Retinal pigment epithelial cell (primary cell): Measurements from ENCODE around the gene MPLKIP.

Source experiments
- DNase-seq: peaks from one replicate; pipeline ENCODE4 v3.0.0-alpha.2; 2010; ENCODE audit warnings: low read depth
- H3K4me3 ChIP-seq: 2 replicates; pipeline ENCODE4 v1.5.1; 2011; ENCODE audit warnings: mild to moderate bottlenecking, low read length, control low read depth, moderate library complexity
- TF ChIP-seq, protein P1 (sequence below): conservative IDR thresholded peaks from 2 replicates; pipeline ENCODE4 v1.5.1; 2011; ENCODE audit warnings: low read depth, low read length, control low read depth, inconsistent platforms

The MPLKIP gene

GRCh38 chr7:40095695-40096327, 38.6 kb downstream of the MPLKIP start:
- TF ChIP-seq, protein P1, sequence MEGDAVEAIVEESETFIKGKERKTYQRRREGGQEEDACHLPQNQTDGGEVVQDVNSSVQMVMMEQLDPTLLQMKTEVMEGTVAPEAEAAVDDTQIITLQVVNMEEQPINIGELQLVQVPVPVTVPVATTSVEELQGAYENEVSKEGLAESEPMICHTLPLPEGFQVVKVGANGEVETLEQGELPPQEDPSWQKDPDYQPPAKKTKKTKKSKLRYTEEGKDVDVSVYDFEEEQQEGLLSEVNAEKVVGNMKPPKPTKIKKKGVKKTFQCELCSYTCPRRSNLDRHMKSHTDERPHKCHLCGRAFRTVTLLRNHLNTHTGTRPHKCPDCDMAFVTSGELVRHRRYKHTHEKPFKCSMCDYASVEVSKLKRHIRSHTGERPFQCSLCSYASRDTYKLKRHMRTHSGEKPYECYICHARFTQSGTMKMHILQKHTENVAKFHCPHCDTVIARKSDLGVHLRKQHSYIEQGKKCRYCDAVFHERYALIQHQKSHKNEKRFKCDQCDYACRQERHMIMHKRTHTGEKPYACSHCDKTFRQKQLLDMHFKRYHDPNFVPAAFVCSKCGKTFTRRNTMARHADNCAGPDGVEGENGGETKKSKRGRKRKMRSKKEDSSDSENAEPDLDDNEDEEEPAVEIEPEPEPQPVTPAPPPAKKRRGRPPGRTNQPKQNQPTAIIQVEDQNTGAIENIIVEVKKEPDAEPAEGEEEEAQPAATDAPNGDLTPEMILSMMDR, result no peak
- no peak for DNase-seq
- no peak overlapping the region for H3K4me3 ChIP-seq

DNA sequence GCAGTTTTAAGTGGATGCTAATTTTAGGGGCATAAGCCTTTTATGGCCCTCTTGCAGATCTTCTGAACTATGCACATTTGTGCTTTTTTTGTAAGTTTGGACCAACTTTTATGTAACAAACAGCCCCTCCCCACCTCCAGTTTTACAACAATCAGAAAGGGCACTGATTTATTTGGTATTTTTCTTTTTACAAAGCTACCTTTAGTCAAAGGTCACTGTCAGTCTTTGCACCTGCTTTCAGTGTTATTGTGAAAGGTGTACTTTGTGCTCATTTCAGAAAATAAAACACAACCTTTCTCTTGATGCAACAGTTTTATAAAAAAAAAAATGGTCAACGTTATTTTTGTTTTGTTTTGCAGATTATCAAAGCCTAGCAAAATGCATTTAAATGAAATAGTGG, 39.2 kb downstream of the MPLKIP start:
- no peak for DNase-seq
- H3K4me3 ChIP-seq, result no peak overlapping the region
- TF ChIP-seq, protein P1, result no peak

DNA sequence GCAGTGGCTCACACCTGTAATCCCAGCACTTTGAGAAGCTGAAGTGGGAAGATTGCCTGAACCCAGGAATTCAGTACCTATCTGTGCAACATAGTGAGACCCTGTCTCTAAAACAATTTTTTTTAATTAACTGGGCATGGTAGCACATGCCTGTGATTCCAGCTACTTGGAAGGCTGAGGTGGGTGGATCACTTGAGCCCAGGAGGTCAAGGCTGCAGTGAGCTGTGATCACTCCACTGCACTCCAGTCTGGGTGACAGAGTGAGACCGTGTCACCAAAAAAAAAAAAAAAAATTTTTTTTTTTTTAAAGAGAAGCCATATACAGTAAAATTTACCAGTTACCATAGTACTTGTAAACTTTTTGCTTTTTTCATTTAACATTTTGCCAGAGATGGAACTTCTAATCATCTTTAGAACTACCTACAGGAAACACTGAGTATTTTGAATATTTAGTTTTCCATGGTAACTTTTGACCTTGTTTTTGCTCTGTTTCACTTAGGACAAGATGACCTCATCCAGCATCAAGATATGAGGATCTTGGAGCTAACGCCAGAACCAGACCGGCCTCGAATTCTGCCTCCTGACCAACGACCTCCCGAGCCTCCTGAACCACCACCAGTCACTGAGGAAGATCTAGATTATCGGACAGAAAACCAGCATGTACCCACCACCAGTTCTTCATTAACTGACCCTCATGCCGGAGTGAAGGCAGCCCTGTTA, 40.6 kb downstream of the MPLKIP start:
- DNase-seq, result no peak
- no peak overlapping the region for H3K4me3 ChIP-seq
- TF ChIP-seq, protein P1, result no peak

DNA sequence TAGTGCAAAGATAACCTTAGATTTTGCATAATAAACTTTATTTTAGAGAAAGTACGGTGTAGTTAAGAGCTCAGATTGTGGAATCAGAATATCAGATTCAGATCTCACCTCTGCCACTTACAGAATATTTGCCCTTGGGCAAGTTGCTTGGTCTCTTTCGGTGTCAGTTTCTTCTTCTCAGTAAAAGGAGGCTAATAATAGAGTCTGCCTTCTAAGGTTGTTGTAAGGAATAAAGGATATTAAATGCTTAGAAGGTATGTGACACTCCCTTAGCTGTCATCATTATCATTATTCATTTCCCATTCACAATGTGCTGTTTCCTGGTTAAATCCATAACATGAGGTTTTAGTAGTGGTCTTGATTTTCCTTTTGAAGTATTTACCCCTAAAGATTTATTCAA, 42.2 kb downstream of the MPLKIP start:
- TF ChIP-seq, protein P1, result no peak
- H3K4me3 ChIP-seq, result no peak overlapping the region
- DNase-seq, result no peak

DNA sequence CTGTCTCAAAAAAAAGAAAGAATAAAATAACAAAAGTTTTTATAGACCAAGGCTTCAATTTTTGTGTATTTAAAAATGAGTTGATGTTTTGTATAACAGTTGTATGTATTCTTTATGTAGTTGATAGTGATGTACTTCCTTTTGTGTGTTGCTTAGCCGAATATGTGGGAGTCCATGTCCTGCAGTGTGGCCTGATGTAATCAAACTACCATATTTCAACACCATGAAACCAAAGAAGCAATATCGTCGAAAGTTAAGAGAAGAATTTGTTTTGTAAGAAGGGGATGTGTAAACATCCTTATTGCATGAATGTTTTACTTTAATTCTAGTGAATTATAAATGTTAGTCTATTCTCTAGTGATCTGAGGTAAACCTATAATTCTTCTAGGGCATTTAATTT, 56.6 kb downstream of the MPLKIP start:
- no peak for DNase-seq
- TF ChIP-seq, protein P1, result no peak
- no peak overlapping the region for H3K4me3 ChIP-seq
